Transverse colon (tissue), 4 donors: ENCODE results near the gene CDK5RAP2. TPM values are rescaled to one million over a fixed set of nuclear protein-coding genes. Genes with fewer than 3 reads are reported as not detected.

Experiments
- DNase-seq: peaks from one replicate; pipeline ENCODE4 v3.0.0-alpha.2; 2019
- H3K27ac ChIP-seq, 4 donors: fragments of 200-600 bp; sonication (generic); 2 replicates each; pipeline ENCODE4 v1.5.1; 2016 to 2018; ENCODE audit warnings: inconsistent platforms in 4 of 4
- H3K27me3 ChIP-seq: fragments of 200-600 bp; sonication (generic); 2 replicates; pipeline ENCODE4 v1.5.1; 2017; ENCODE audit warnings: inconsistent platforms
- H3K36me3 ChIP-seq, 4 donors: fragments of 200-600 bp; sonication (generic); 2 replicates each; pipeline ENCODE4 v1.5.1; 2017 to 2019; ENCODE audit warnings: inconsistent platforms in 4 of 4
- H3K4me1 ChIP-seq, 4 donors: fragments of 200-600 bp; sonication (generic); 2 replicates each; pipeline ENCODE4 v1.5.1; 2017 to 2020; ENCODE audit warnings: inconsistent platforms in 4 of 4
- H3K4me3 ChIP-seq, 4 donors: fragments of 200-600 bp; sonication (generic); 1 replicate in 1 of 4; 2 replicates in 3 of 4; pipeline versions ENCODE4 v1.5.1 to v1.6.1; 2017 to 2019; ENCODE audit warnings: inconsistent platforms in 4 of 4
- H3K9me3 ChIP-seq, 2 donors: fragments of 200-600 bp; sonication (generic); 2 replicates each; pipeline ENCODE4 v1.5.1; 2017 to 2019; ENCODE audit warnings: inconsistent platforms in 2 of 2
- CTCF ChIP-seq, 5 experiments: fragments of 200-600 bp in 3 of 5; fragments of 450-650 bp in 2 of 5; sonication (generic) in 3 of 5; IDR thresholded peaks; 1 replicate in 2 of 5; 2 replicates in 3 of 5; pipeline ENCODE4 v1.5.1; 2016 to 2017; ENCODE audit warnings: antibody characterized with exemption in 5 of 5, inconsistent platforms in 3 of 5, mild to moderate bottlenecking in 2 of 5, moderate library complexity in 1 of 5
- EP300 ChIP-seq: sonication (generic); formaldehyde crosslinking; IDR thresholded peaks from one replicate; pipeline ENCODE4 v1.6.1; 2017; ENCODE audit warnings: antibody characterized with exemption, low read depth
- POLR2A ChIP-seq: fragments of 450-650 bp; IDR thresholded peaks from one replicate; pipeline ENCODE4 v1.6.1; 2016; ENCODE audit warnings: antibody characterized with exemption, mild to moderate bottlenecking, moderate library complexity
- POLR2AphosphoS5 ChIP-seq, 3 donors: sonication (generic); formaldehyde crosslinking; IDR thresholded peaks; one replicate each; pipeline ENCODE4 v1.6.1; 2016; ENCODE audit warnings: antibody characterized with exemption in 3 of 3
- WGBS, 2 donors: methylation state at CpG; one replicate each; pipeline ENCODE4 v1.1.5; 2018; ENCODE audit warnings: low coverage in 1 of 2; 5-methylcytosine and 5-hydroxymethylcytosine counted together
- in situ Hi-C, 4 donors: fragments of 200-750 bp; cut with MboI; loops; one replicate each; pipeline versions ENCODE4 v1.15.0 to v1.15.1; 2017; ENCODE audit warnings: low sequenced_read_pairs in 3 of 4, low pct_ligation_motif_present in 1 of 4, low pct_unique_long_range_greater_than_20kb in 1 of 4
- intact Hi-C: fragments of 100-400 bp; cut with DNase I; formaldehyde crosslinking; loops from one replicate; pipeline ENCODE4 v1.15.1; 2023; ENCODE audit warnings: low total_unique reads
- total RNA-seq, 4 donors: library from RNA; depleted of rRNA; stranded (reverse); fragments of >200 nt; gene quantifications; one replicate each; pipeline ENCODE4 v1.1.0, GENCODE V29; 2016

CDK5RAP2 gene
- total RNA-seq, 4 donors from 2014 or later, result 23.6 to 154 (median 28.0) TPM

GRCh38 chr9:120397453-120397852 lies 182.5 kb downstream of the CDK5RAP2 start:
- no peaks in the 10 kb centered on the region for H3K9me3 ChIP-seq
- DNase-seq, result no peak
- intact Hi-C loops, result no loop called here
- TF ChIP-seq POLR2AphosphoS5 (IDR thresholded peaks at IDR 0.05) (no peak), CTCF (IDR thresholded peaks at IDR 0.05) (no peak), EP300 (no peak), POLR2A (no peak)
- no peaks in the 10 kb centered on the region for H3K4me1 ChIP-seq
- 63 to 83% methylated on average over 1 of the region's 1 CpG for WGBS, 2 donors
- in situ Hi-C loops, result no loop called here
- H3K27me3 ChIP-seq, result no peaks in the 10 kb centered on the region
- no peak overlapping the region for H3K4me3 ChIP-seq
- H3K36me3 ChIP-seq, result peaks cover 0 to 36% (median 15%) of the 10 kb centered on the region in 4 donors
- H3K27ac ChIP-seq, result no peak overlapping the region

GRCh38 chr9:120396931-120397330 lies 183.0 kb downstream of the CDK5RAP2 start:
- Histone ChIP-seq H3K9me3 (no peaks in the 10 kb centered on the region), H3K4me1 (no peaks in the 10 kb centered on the region), H3K27me3 (no peaks in the 10 kb centered on the region), H3K36me3 (peaks cover 0 to 40% (median 13%) of the 10 kb centered on the region in 4 donors), H3K27ac (no peak overlapping the region), H3K4me3 (no peak overlapping the region)
- in situ Hi-C loops (no loop called here), intact Hi-C loops (no loop called here)
- 83 to 89% methylated on average over 5 to 6 of the region's 6 CpGs for WGBS, 2 donors
- DNase-seq, result no peak
- TF ChIP-seq POLR2A (no peak), CTCF (IDR thresholded peaks at IDR 0.05) (no peak), EP300 (no peak), POLR2AphosphoS5 (IDR thresholded peaks at IDR 0.05) (no peak)

- Histone ChIP-seq H3K9me3 (no peaks in the 10 kb centered on the region), H3K27me3 (no peaks in the 10 kb centered on the region), H3K4me3 (no peak overlapping the region), H3K4me1 (no peaks in the 10 kb centered on the region), H3K36me3 (peaks cover 0 to 45% (median 13%) of the 10 kb centered on the region in 4 donors), H3K27ac (no peak overlapping the region)
- intact Hi-C loops (no loop called here), in situ Hi-C loops (no loop called here)
- TF ChIP-seq POLR2AphosphoS5 (IDR thresholded peaks at IDR 0.05), result no peak
- no peak for TF ChIP-seq CTCF (IDR thresholded peaks at IDR 0.05)
- TF ChIP-seq EP300, result no peak
- TF ChIP-seq POLR2A, result no peak
- 75 to 100% methylated on average over 1 to 3 of the region's 3 CpGs for WGBS, 2 donors
- no peak for DNase-seq
These were observed 183.5 kb downstream of the CDK5RAP2 start for GRCh38 chr9:120396418-120396817.

- H3K4me1 ChIP-seq, result no peaks in the 10 kb centered on the region
- DNase-seq, result no peak
- no peak overlapping the region for H3K27ac ChIP-seq
- 76 to 98% methylated on average over 2 to 7 of the region's 7 CpGs for whole genome bisulfite sequencing, 2 donors
- H3K4me3 ChIP-seq, result no peak overlapping the region
- no peaks in the 10 kb centered on the region for H3K27me3 ChIP-seq
- peaks cover 0 to 39% (median 12%) of the 10 kb centered on the region in 4 donors for H3K36me3 ChIP-seq
- no peaks in the 10 kb centered on the region for H3K9me3 ChIP-seq
- TF ChIP-seq POLR2A (no peak), EP300 (no peak), CTCF (IDR thresholded peaks at IDR 0.05) (no peak), POLR2AphosphoS5 (IDR thresholded peaks at IDR 0.05) (no peak)
- intact Hi-C loops, result no loop called here
- in situ Hi-C loops, result no loop called here
These were observed 184.6 kb downstream of the CDK5RAP2 start for GRCh38 chr9:120395376-120395775.
